ENCODE measurements around the gene COIL. TPM values are rescaled to one million over a fixed set of nuclear protein-coding genes. Genes with fewer than 3 reads are reported as not detected.
"Not testable (repeated sequence)": the region's sequence is repeated elsewhere in the genome, so short reads cannot be mapped to it uniquely, and the experiment has no call there.

Gene COIL
- total RNA-seq, 2 donors from 2014 or later: 11.6 to 12.5 TPM

GRCh38 chr17:56982312-56982711 is 21.5 kb upstream of the COIL start:
- intact Hi-C loops (cut with DNase I, micrococcal nuclease): no loop called here
- no peak for DNase-seq
- ATAC-seq: no peak

- intact Hi-C loops (cut with DNase I, micrococcal nuclease); DNase-seq; ATAC-seq: not testable (repeated sequence)
Measured at GRCh38 chr17:56980526-56980925, 19.7 kb upstream of the COIL start.

- DNase-seq: no peak
- intact Hi-C loops (cut with DNase I, micrococcal nuclease): no loop called here
Measured at GRCh38 chr17:56979091-56979480, 18.2 kb upstream of the COIL start.

GRCh38 chr17:56978441-56979090 is 17.7 kb upstream of the COIL start:
- no peak for ATAC-seq
- intact Hi-C loops (cut with DNase I, micrococcal nuclease): no loop called here
- no peak for DNase-seq

More at GRCh38 chr17:56979091-56979480, 18.2 kb upstream of the COIL start:
- no peak for ATAC-seq

GRCh38 chr17:56977673-56978395 is 17.0 kb upstream of the COIL start, which contains the start of gene SCPEP1:
Gene SCPEP1 (plus strand): TSS chr17:56978131. CDS start chr17:56978160, 29 bp downstream.
- ATAC-seq (peak; percentile 97), DNase-seq (peak; percentile 86 to 88)
- intact Hi-C loops (cut with DNase I, micrococcal nuclease): no loop called here

GRCh38 chr17:56976941-56977608 is 16.2 kb upstream of the COIL start:
- ATAC-seq (no peak), DNase-seq (no peak)
- intact Hi-C loops (cut with DNase I, micrococcal nuclease): no loop called here

GRCh38 chr17:56975656-56976055 is 14.8 kb upstream of the COIL start:
- ATAC-seq (no peak), DNase-seq (no peak)
- intact Hi-C loops (cut with DNase I, micrococcal nuclease): no loop called here

- intact Hi-C loops (cut with DNase I, micrococcal nuclease): no loop called here
- ATAC-seq: no peak
- DNase-seq: no peak
Measured at GRCh38 chr17:56974055-56974454, 13.2 kb upstream of the COIL start.

- intact Hi-C loops (cut with DNase I, micrococcal nuclease): no loop called here
- DNase-seq: no peak
Measured at GRCh38 chr17:56973520-56973919, 12.7 kb upstream of the COIL start.

GRCh38 chr17:56972111-56972730 is 11.4 kb upstream of the COIL start:
- no peak for DNase-seq
- peak; percentile 61 for ATAC-seq
- intact Hi-C loops (cut with DNase I, micrococcal nuclease): no loop called here

More at GRCh38 chr17:56973520-56973919, 12.7 kb upstream of the COIL start:
- ATAC-seq: no peak

GRCh38 chr17:56970974-56971373 is 10.1 kb upstream of the COIL start:
- intact Hi-C loops (cut with DNase I, micrococcal nuclease): no loop called here
- ATAC-seq (no peak), DNase-seq (no peak)

- intact Hi-C loops (cut with DNase I, micrococcal nuclease): no loop called here
- DNase-seq: no peak
Measured at GRCh38 chr17:56966338-56966737, 5.5 kb upstream of the COIL start.

GRCh38 chr17:56965681-56966080 is 4.8 kb upstream of the COIL start:
- peak in 1 of 2 donors; percentile 40 for DNase-seq
- intact Hi-C loops (cut with DNase I, micrococcal nuclease): not testable (repeated sequence)
- peak; percentile 30 for ATAC-seq

More at GRCh38 chr17:56966338-56966737, 5.5 kb upstream of the COIL start:
- peak; percentile 23 for ATAC-seq

GRCh38 chr17:56965241-56965640 is 4.4 kb upstream of the COIL start:
- DNase-seq; intact Hi-C loops (cut with DNase I, micrococcal nuclease); ATAC-seq: not testable (repeated sequence)

- no peak for ATAC-seq
- intact Hi-C loops (cut with DNase I, micrococcal nuclease): no loop called here
- no peak for DNase-seq
Measured at GRCh38 chr17:56956992-56957391, 3.9 kb downstream of the COIL start.

- no peak for ATAC-seq
- intact Hi-C loops (cut with DNase I, micrococcal nuclease): loop anchor here in 1 of 2 donors (10.0 kb wide), 1 partner anchor 125 kb away; no protein-coding TSS in a partner anchor
- DNase-seq: no peak
Measured at GRCh38 chr17:56949595-56949994, 11.3 kb downstream of the COIL start.

- DNase-seq (no peak), ATAC-seq (no peak)
- intact Hi-C loops (cut with DNase I, micrococcal nuclease): loop anchor here in 1 of 2 donors (10.0 kb wide), 1 partner anchor 124 kb away; no protein-coding TSS in a partner anchor
Measured at GRCh38 chr17:56948491-56948890, 12.4 kb downstream of the COIL start.

GRCh38 chr17:56947741-56948140 is 13.1 kb downstream of the COIL start:
- DNase-seq (no peak), ATAC-seq (no peak)
- intact Hi-C loops (cut with DNase I, micrococcal nuclease): loop anchor here in 1 of 2 donors (10.0 kb wide), 1 partner anchor 123 kb away; no protein-coding TSS in a partner anchor

GRCh38 chr17:56945938-56946505 is 14.8 kb downstream of the COIL start:
- ATAC-seq (no peak), DNase-seq (no peak)
- intact Hi-C loops (cut with DNase I, micrococcal nuclease): loop anchor here in 1 of 2 donors (10.0 kb wide), 1 partner anchor 121 kb away; no protein-coding TSS in a partner anchor

Measured in left colon (tissue), 2 donors.